IMR-90 (cell line): Measurements from ENCODE around the gene ANK3. TPM values are rescaled to one million over a fixed set of nuclear protein-coding genes. Genes with fewer than 3 reads are reported as not detected.

Experiments
- ATAC-seq: fragments of 200-7000 bp; cut with Tn5 transposase; 2 replicates; pipeline ENCODE4 v1.9.1; 2020; ENCODE audit warnings: low read depth, mild to moderate bottlenecking, moderate library complexity
- BruUV-seq: library from RNA; stranded (reverse); fragments of 400-500 nt; replicated peaks from 2 replicates; lab custom pipeline; 2021; lab: Mats Ljungman, UMichigan
- CTCF ChIA-PET: fragments of 300-600 bp; formaldehyde crosslinking; extraction: SDS; loops from one replicate; lab custom pipeline; 2021; ENCODE audit warnings: antibody characterized with exemption; lab: Yijun Ruan, JAX
- POLR2A ChIA-PET: fragments of 300-600 bp; sonication (Branson Sonifier 250); formaldehyde crosslinking; loops from one replicate; lab custom pipeline; 2022; ENCODE audit warnings: antibody characterized with exemption; ENCODE audit not compliant: unreplicated experiment; lab: Charles Lee
- DNase-seq: peaks from one replicate; pipeline ENCODE4 v3.0.0; 2013
- H2AFZ ChIP-seq: replicated peaks from 2 replicates; pipeline ENCODE3; 2013; ENCODE audit warnings: low read length, mild to moderate bottlenecking; ENCODE audit not compliant: poor library complexity
- H2AK5ac ChIP-seq: 2 replicates; pipeline ENCODE4 v1.6.1; 2013; ENCODE audit warnings: low read depth, low read length, inconsistent platforms
- H2AK9ac ChIP-seq: replicated peaks from 2 replicates; pipeline ENCODE3; 2013; ENCODE audit warnings: mild to moderate bottlenecking, low read depth, low read length, moderate library complexity; ENCODE audit not compliant: poor library complexity
- H2BK120ac ChIP-seq: 2 replicates; pipeline ENCODE4 v1.6.1; 2013; ENCODE audit warnings: low read depth, low read length, inconsistent platforms
- H2BK15ac ChIP-seq: 3 replicates; pipeline ENCODE4 v1.6.1; 2013; ENCODE audit warnings: low read depth, low read length, inconsistent platforms
- H2BK20ac ChIP-seq: 2 replicates; pipeline ENCODE4 v1.6.1; 2013; ENCODE audit warnings: low read depth, mild to moderate bottlenecking, inconsistent platforms, low read length, moderate library complexity
- H2BK5ac ChIP-seq: 2 replicates; pipeline ENCODE4 v1.6.1; 2013; ENCODE audit warnings: mild to moderate bottlenecking, low read depth, low read length, inconsistent platforms; ENCODE audit not compliant: poor library complexity, severe bottlenecking
- H3K14ac ChIP-seq: replicated peaks from 2 replicates; pipeline ENCODE4 v1.6.1; 2013; ENCODE audit warnings: low read depth, low read length, inconsistent platforms
- H3K18ac ChIP-seq: 2 replicates; pipeline ENCODE4 v1.6.1; 2013; ENCODE audit warnings: low read depth, low read length, control low read depth
- H3K23ac ChIP-seq: 2 replicates; pipeline ENCODE4 v1.6.1; 2013; ENCODE audit warnings: low read depth, low read length, inconsistent platforms
- H3K27ac ChIP-seq: 2 replicates; pipeline ENCODE4 v1.5.1; 2013; ENCODE audit warnings: mild to moderate bottlenecking, control low read depth, low read length; ENCODE audit not compliant: insufficient read depth
- H3K27me3 ChIP-seq: 2 replicates; pipeline ENCODE4 v1.6.1; 2013; ENCODE audit warnings: low read length; ENCODE audit not compliant: control insufficient read depth, insufficient read depth
- H3K36me3 ChIP-seq: 2 replicates; pipeline ENCODE4 v1.6.1; 2013; ENCODE audit warnings: low read length, mixed read lengths; ENCODE audit not compliant: control insufficient read depth, insufficient read depth
- H3K4ac ChIP-seq: 2 replicates; pipeline ENCODE4 v1.6.1; 2013; ENCODE audit warnings: low read depth, low read length, inconsistent platforms
- H3K4me1 ChIP-seq: 2 replicates; pipeline ENCODE4 v1.6.1; 2013; ENCODE audit warnings: low read length, mixed read lengths; ENCODE audit not compliant: control insufficient read depth, insufficient read depth
- H3K4me2 ChIP-seq: 2 replicates; pipeline ENCODE4 v1.6.1; 2013; ENCODE audit warnings: low read depth, mild to moderate bottlenecking, control low read depth, low read length, moderate library complexity
- H3K4me3 ChIP-seq: 2 replicates; pipeline ENCODE4 v1.5.1; 2013; ENCODE audit warnings: low read depth, mild to moderate bottlenecking, control low read depth, low read length, moderate library complexity; ENCODE audit not compliant: insufficient read depth
- H3K56ac ChIP-seq: 2 replicates; pipeline ENCODE4 v1.6.1; 2013; ENCODE audit warnings: low read length, inconsistent platforms; ENCODE audit not compliant: insufficient read depth; ENCODE audit errors: extremely low read depth
- H3K79me1 ChIP-seq, 2 experiments: 2 replicates each; pipeline ENCODE4 v1.6.1; 2013; ENCODE audit warnings: low read length in 2 of 2, inconsistent platforms in 1 of 2, low read depth in 1 of 2
- H3K9ac ChIP-seq: 2 replicates; pipeline ENCODE4 v1.6.1; 2013; ENCODE audit warnings: low read depth, low read length, control low read depth
- H3K9me1 ChIP-seq: 2 replicates; pipeline ENCODE4 v1.6.1; 2013; ENCODE audit warnings: low read length, inconsistent platforms; ENCODE audit not compliant: insufficient read depth
- H3K9me3 ChIP-seq: 2 replicates; pipeline ENCODE4 v1.6.1; 2013; ENCODE audit warnings: low read length; ENCODE audit not compliant: control insufficient read depth, insufficient read depth
- H4K20me1 ChIP-seq: 2 replicates; pipeline ENCODE4 v1.6.1; 2013; ENCODE audit warnings: low read length, inconsistent platforms; ENCODE audit not compliant: insufficient read depth
- H4K5ac ChIP-seq: 2 replicates; pipeline ENCODE4 v1.6.1; 2013; ENCODE audit warnings: mild to moderate bottlenecking, low read depth, low read length, control low read depth
- H4K8ac ChIP-seq, 2 experiments: 2 replicates each; pipeline ENCODE4 v1.6.1; 2013; ENCODE audit warnings: low read depth in 2 of 2, low read length in 2 of 2, control low read depth in 1 of 2, inconsistent platforms in 1 of 2
- H4K91ac ChIP-seq: 2 replicates; pipeline ENCODE4 v1.6.1; 2013; ENCODE audit warnings: low read depth, low read length, inconsistent platforms; ENCODE audit not compliant: insufficient read depth
- BHLHE40 ChIP-seq: fragments of 150-350 bp; IDR thresholded peaks from 2 replicates; pipeline ENCODE4 v1.6.1; 2016; ENCODE audit warnings: mild to moderate bottlenecking, low read depth, low read length
- CEBPB ChIP-seq: IDR thresholded peaks from 2 replicates; pipeline ENCODE4 v1.6.1; 2012; ENCODE audit warnings: low read depth, low read length, improper control_type of control experiment
- CHD1 ChIP-seq: IDR thresholded peaks from 2 replicates; pipeline ENCODE4 v1.6.1; 2012; ENCODE audit warnings: low read depth, low read length, improper control_type of control experiment
- CTCF ChIP-seq: conservative IDR thresholded peaks from 2 replicates; pipeline ENCODE4 v1.5.1; 2012; ENCODE audit warnings: mild to moderate bottlenecking, low read depth, low read length, improper control_type of control experiment
- ELK1 ChIP-seq: fragments of 150-350 bp; IDR thresholded peaks from 2 replicates; pipeline ENCODE4 v1.6.1; 2016; ENCODE audit warnings: low read depth, mild to moderate bottlenecking, low read length, moderate library complexity, borderline replicate concordance
- FOS ChIP-seq: fragments of 150-350 bp; IDR thresholded peaks from 2 replicates; pipeline ENCODE4 v1.6.1; 2016; ENCODE audit warnings: low read depth, low read length
- MAZ ChIP-seq: IDR thresholded peaks from 2 replicates; pipeline ENCODE4 v1.6.1; 2012; ENCODE audit warnings: low read depth, mild to moderate bottlenecking, low read length, improper control_type of control experiment, moderate library complexity, borderline replicate concordance
- MXI1 ChIP-seq: IDR thresholded peaks from 2 replicates; pipeline ENCODE4 v1.6.1; 2012; ENCODE audit warnings: low read depth, mild to moderate bottlenecking, low read length, moderate library complexity, borderline replicate concordance
- POLR2A ChIP-seq: IDR thresholded peaks from 2 replicates; pipeline ENCODE4 v1.6.1; 2012; ENCODE audit warnings: mild to moderate bottlenecking, low read depth, low read length
- RFX5 ChIP-seq: IDR thresholded peaks from 2 replicates; pipeline ENCODE4 v1.8.0; 2012; ENCODE audit warnings: low read depth, mild to moderate bottlenecking, low read length, moderate library complexity
- SMC3 ChIP-seq: fragments of 150-350 bp; IDR thresholded peaks from 2 replicates; pipeline ENCODE4 v1.6.1; 2016; ENCODE audit warnings: low read depth, mild to moderate bottlenecking, antibody characterized with exemption, low read length, moderate library complexity
- USF2 ChIP-seq: fragments of 150-350 bp; IDR thresholded peaks from 2 replicates; pipeline ENCODE4 v1.6.1; 2017; ENCODE audit warnings: mild to moderate bottlenecking, antibody characterized with exemption, low read length, low read depth
- dilution Hi-C: fragments of 300-500 bp; cut with HindIII; formaldehyde crosslinking; loops from one replicate; pipeline ENCODE4 v1.14.3; 2018; ENCODE audit warnings: low sequenced_read_pairs; ENCODE audit not compliant: unreplicated experiment
- in situ Hi-C: fragments of 300-500 bp; cut with MboI; formaldehyde crosslinking; loops from 3 replicates; pipeline ENCODE4 v1.14.3; 2019; ENCODE audit warnings: low sequenced_read_pairs, inconsistent platforms, mixed read lengths
- intact Hi-C: fragments of 100-400 bp; cut with micrococcal nuclease; formaldehyde crosslinking; loops from 2 replicates; pipeline ENCODE4 v1.10.0; 2022
- polyA plus RNA-seq, 3 experiments: library from polyadenylated mRNA; depleted of rRNA; stranded (reverse); fragments of >200 nt; gene quantifications; 2 replicates each; pipeline ENCODE4 v1.2.3, GENCODE V29; 2012; ENCODE audit warnings: low replicate concordance in 1 of 3
- total RNA-seq: library from RNA; depleted of rRNA; stranded (reverse); fragments of >200 nt; gene quantifications from 2 replicates; pipeline ENCODE4 v1.2.3, GENCODE V29; 2012

Gene ANK3
- total and polyA plus RNA-seq, 2 of the 4 experiments (the other 2 are of a cell fraction), result 0.63 to 1.8 TPM

- Histone ChIP-seq H2BK5ac (no peak overlapping the region), H3K4ac (no peak overlapping the region), H3K27me3 (no peaks in the 10 kb centered on the region; the same call in 1 of the 2 replicates), H3K4me3 (no peak overlapping the region), H2BK15ac (no peak overlapping the region), H3K9me3 (no peaks in the 10 kb centered on the region), H3K9me1 (no peaks in the 10 kb centered on the region), H3K27ac (no peak overlapping the region), H2AK5ac (no peak overlapping the region), H4K91ac (no peak overlapping the region), H2AFZ (no peak overlapping the region), H3K79me1 (no peaks in the 10 kb centered on the region), H2BK120ac (no peak overlapping the region), H3K36me3 (no peaks in the 10 kb centered on the region), H3K4me2 (no peak overlapping the region), H4K20me1 (no peaks in the 10 kb centered on the region), H3K14ac (no peak overlapping the region), H3K4me1 (no peaks in the 10 kb centered on the region), H3K9ac (no peak overlapping the region), H3K23ac (no peak overlapping the region), H2AK9ac (no peak overlapping the region), H3K18ac (no peak overlapping the region), H4K8ac (no peak overlapping the region), H3K56ac (no peak overlapping the region), H4K5ac (no peak overlapping the region), H2BK20ac (no peak overlapping the region)
- DNase-seq (no peak), ATAC-seq (0 out of 2 replicates have a peak, but pooled peaks have one; percentile 40)
- BruUV-seq, result no TSS peak
- TF ChIP-seq CTCF, result no peak
- TF ChIP-seq CHD1, result no peak
- no peak for TF ChIP-seq ELK1
- no peak for TF ChIP-seq BHLHE40
- TF ChIP-seq CEBPB, result no peak
- no peak for TF ChIP-seq MXI1
- TF ChIP-seq RFX5, result no peak
- TF ChIP-seq USF2, result no peak
- no peak for TF ChIP-seq SMC3
- no peak for TF ChIP-seq POLR2A
- TF ChIP-seq MAZ, result no peak
- no peak for TF ChIP-seq FOS
- ChIA-PET POLR2A (no interaction called here), CTCF (interaction anchor here (0.6 kb wide), 1 partner anchor 60 kb away, joined by 4 read pairs; no protein-coding TSS in a partner anchor)
- dilution Hi-C loops (no loop called here), in situ Hi-C loops (loop anchor here (25.0 kb wide), 1 partner anchor 532 kb away; no protein-coding TSS in a partner anchor), intact Hi-C loops (no loop called here)
Observed at GRCh38 chr10:60105295-60105695, 284.4 kb downstream of the ANK3 start.
